Measurements from ENCODE around the gene CDH13. TPM values are rescaled to one million over a fixed set of nuclear protein-coding genes. Genes with fewer than 3 reads are reported as not detected.

CDH13 gene
- total RNA-seq, 3 donors from 2014 or later: 4.9 to 11.2 (median 9.8) TPM

DNA sequence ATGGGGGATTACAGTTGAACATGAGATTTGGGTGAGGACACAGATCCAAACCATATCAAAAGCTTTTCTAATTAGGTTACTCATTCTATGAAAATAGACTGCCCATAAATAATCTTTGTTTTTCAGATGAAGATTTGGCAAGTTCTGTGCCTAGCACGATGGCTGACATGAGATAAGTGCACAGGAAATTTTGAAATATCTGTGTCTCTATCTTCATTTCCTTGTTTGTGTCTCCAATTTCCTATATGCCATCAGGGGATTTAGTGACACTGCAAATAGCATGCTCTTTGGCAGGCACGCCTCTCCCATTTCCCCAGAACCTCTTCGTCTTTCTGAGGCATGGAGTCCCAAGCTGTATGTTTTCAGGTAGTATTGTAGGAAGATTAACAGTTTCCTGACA, 544.6 kb downstream of the CDH13 start:
- H3K4me3 ChIP-seq: no peak overlapping the region
- H3K9me3 ChIP-seq: no peaks in the 10 kb centered on the region
- DNase-seq: no peak
- intact Hi-C loops (cut with DNase I, micrococcal nuclease): no loop called here
- ATAC-seq: no peak
- TF ChIP-seq, protein P1, sequence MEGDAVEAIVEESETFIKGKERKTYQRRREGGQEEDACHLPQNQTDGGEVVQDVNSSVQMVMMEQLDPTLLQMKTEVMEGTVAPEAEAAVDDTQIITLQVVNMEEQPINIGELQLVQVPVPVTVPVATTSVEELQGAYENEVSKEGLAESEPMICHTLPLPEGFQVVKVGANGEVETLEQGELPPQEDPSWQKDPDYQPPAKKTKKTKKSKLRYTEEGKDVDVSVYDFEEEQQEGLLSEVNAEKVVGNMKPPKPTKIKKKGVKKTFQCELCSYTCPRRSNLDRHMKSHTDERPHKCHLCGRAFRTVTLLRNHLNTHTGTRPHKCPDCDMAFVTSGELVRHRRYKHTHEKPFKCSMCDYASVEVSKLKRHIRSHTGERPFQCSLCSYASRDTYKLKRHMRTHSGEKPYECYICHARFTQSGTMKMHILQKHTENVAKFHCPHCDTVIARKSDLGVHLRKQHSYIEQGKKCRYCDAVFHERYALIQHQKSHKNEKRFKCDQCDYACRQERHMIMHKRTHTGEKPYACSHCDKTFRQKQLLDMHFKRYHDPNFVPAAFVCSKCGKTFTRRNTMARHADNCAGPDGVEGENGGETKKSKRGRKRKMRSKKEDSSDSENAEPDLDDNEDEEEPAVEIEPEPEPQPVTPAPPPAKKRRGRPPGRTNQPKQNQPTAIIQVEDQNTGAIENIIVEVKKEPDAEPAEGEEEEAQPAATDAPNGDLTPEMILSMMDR (IDR thresholded peaks at IDR 0.05): no peak
- no peaks in the 10 kb centered on the region for H3K4me1 ChIP-seq (ENCODE audit: low read depth)
- H3K36me3 ChIP-seq (ENCODE audit: low read depth): no peaks in the 10 kb centered on the region

DNA sequence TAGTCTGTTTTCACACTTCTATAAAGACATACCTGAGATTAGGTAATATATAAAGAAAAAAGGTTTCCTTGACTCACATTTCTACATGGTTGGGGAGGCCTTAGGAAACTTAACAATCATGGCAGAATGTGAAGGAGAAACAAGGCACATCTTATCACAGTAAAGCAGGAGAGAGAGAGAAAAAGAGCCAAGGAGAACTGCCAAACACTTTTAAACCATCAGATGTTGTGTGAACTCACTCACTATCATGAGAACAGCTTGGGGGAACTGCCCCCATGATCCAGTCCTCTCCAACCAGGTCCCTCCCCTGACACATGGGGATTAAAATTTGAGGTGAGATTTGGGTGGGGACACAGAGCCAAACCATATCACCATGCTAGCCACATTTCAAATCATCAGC, 547.9 kb downstream of the CDH13 start:
- TF ChIP-seq, protein P1 (IDR thresholded peaks at IDR 0.05): no peak
- ATAC-seq (no peak), DNase-seq (no peak)
- no peaks in the 10 kb centered on the region for H3K36me3 ChIP-seq (ENCODE audit: low read depth)
- H3K4me1 ChIP-seq (ENCODE audit: low read depth): no peaks in the 10 kb centered on the region
- no peaks in the 10 kb centered on the region for H3K9me3 ChIP-seq
- no peak overlapping the region for H3K4me3 ChIP-seq
- intact Hi-C loops (cut with DNase I, micrococcal nuclease): no loop called here

DNA sequence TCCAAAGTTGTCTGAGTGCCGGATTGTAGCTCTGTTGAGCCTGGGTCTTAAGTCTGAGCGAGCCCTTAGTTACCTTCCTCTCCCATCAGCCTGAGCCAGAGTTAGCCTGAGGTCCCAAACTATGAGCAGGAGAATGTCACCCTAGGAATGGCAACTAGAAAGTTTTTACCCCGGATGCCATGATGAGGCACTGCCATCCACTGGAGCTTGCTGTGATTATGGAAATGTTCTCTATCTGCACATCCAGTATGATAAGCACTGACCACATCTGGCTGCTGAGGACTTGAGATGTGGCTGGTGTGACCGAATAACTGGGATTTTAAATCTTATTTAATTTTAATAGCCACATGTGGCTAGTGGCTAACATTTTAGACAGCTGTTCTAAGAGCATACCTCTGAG, 550.0 kb downstream of the CDH13 start:
- ATAC-seq: no peak
- Histone ChIP-seq H3K4me1 (ENCODE audit: low read depth) (no peaks in the 10 kb centered on the region), H3K4me3 (no peak overlapping the region), H3K36me3 (ENCODE audit: low read depth) (no peaks in the 10 kb centered on the region), H3K9me3 (no peaks in the 10 kb centered on the region)
- no peak for DNase-seq
- intact Hi-C loops (cut with DNase I, micrococcal nuclease): no loop called here
- TF ChIP-seq, protein P1 (IDR thresholded peaks at IDR 0.05): no peak

DNA sequence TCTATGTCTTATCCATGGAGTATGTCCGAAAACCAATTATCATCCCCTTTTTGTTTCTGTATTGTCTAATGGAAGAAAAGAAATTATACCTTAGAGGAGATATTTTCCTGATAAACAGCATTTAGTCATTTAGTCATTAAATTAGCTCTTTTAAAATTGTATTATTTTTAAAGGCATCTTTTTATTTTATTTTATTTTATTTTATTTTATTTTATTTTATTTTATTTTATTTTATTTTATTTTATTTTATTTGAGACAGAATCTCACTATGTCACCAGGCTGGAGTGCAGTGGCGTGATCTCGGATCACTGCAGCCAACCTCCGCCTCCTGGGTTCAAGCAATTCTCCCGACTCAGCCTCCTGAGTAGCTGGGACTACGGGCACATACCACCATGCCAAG, 559.1 kb downstream of the CDH13 start:
- H3K4me3 ChIP-seq: no peak overlapping the region
- no peak for DNase-seq
- intact Hi-C loops (cut with DNase I, micrococcal nuclease): no loop called here
- no peaks in the 10 kb centered on the region for H3K4me1 ChIP-seq (ENCODE audit: low read depth)
- TF ChIP-seq, protein P1 (IDR thresholded peaks at IDR 0.05): no peak
- H3K9me3 ChIP-seq: no peaks in the 10 kb centered on the region
- ATAC-seq: no peak
- no peaks in the 10 kb centered on the region for H3K36me3 ChIP-seq (ENCODE audit: low read depth)

DNA sequence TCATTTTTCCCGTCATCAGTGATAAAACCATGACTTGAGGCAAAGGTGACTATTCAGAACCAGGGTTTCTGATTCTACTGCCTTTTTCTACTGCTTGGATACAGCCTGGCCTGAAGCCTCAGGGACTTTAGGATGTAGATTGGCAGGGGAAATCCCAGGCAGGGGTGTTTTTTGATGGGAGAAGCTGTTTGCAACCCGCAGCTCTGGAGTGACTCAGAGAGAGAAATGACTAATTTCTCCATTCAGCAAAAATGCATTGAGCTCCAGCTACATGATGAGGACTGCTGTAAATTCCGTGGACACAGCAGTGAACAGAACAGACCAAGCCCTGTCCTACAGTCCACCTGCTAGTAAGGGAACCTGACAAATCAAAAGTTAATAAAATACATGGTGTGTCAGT, 560.6 kb downstream of the CDH13 start:
- intact Hi-C loops (cut with DNase I, micrococcal nuclease): no loop called here
- DNase-seq (no peak), ATAC-seq (no peak)
- TF ChIP-seq, protein P1 (IDR thresholded peaks at IDR 0.05): no peak
- H3K4me1 ChIP-seq (ENCODE audit: low read depth): no peaks in the 10 kb centered on the region
- H3K36me3 ChIP-seq (ENCODE audit: low read depth): no peaks in the 10 kb centered on the region
- no peaks in the 10 kb centered on the region for H3K9me3 ChIP-seq
- H3K4me3 ChIP-seq: no peak overlapping the region

DNA sequence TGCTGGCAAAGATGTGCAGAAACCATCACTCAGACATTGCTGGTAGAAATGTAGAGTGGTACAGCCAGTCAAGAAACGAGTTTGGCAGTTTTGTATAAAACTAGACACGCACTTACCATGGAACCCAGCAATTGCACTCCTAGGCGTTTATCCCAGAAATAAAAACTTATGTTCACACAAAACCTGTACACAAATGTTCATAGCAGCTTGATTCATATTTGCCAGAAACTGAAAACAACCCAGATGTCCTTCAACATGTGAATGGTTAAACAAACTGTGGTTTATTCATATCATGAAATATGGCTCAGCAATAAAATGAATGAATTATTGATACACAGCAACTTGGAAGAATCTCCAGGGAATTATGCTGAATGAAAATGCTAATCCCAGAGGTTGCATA, 570.0 kb downstream of the CDH13 start:
- TF ChIP-seq, protein P1 (IDR thresholded peaks at IDR 0.05): no peak
- H3K4me1 ChIP-seq (ENCODE audit: low read depth): no peaks in the 10 kb centered on the region
- intact Hi-C loops (cut with DNase I, micrococcal nuclease): no loop called here
- no peak for DNase-seq
- no peak for ATAC-seq
- no peak overlapping the region for H3K4me3 ChIP-seq
- H3K9me3 ChIP-seq: no peaks in the 10 kb centered on the region
- H3K36me3 ChIP-seq (ENCODE audit: low read depth): no peaks in the 10 kb centered on the region

Data from mucosa of descending colon (tissue), 3 donors.